HEK293 (cell line): ENCODE results near the gene PI4KA.

Experiments
- CTCF ChIA-PET: fragments of 350-600 bp; formaldehyde crosslinking; extraction: SDS; loops from one replicate; lab custom pipeline; 2021; ENCODE audit warnings: antibody characterized with exemption; lab: Yijun Ruan, JAX
- POLR2A ChIA-PET: fragments of 300-600 bp; formaldehyde crosslinking; extraction: SDS; loops from one replicate; lab custom pipeline; 2020; ENCODE audit warnings: antibody characterized with exemption, inconsistent platforms; lab: Yijun Ruan, JAX
- H3K27ac ChIP-seq: fragments of 200-500 bp; sonication (Bioruptor generic); 2 replicates; pipeline ENCODE4 v1.5.1; 2014; ENCODE audit warnings: low read depth, low read length, control low read depth, inconsistent platforms; ENCODE audit errors: extremely low read depth
- H3K36me3 ChIP-seq, 2 experiments: fragments of 200-500 bp in 1 of 2; sonication (Bioruptor generic) in 1 of 2; 1 replicate in 1 of 2; 2 replicates in 1 of 2; pipeline ENCODE4 v1.5.1; 2014 to 2017; ENCODE audit warnings: inconsistent platforms in 2 of 2, low read length in 2 of 2; ENCODE audit not compliant: control insufficient read depth in 2 of 2, insufficient read depth in 1 of 2
- H3K4me1 ChIP-seq: fragments of 200-500 bp; sonication (Bioruptor generic); 2 replicates; pipeline ENCODE4 v1.5.1; 2014; ENCODE audit warnings: mild to moderate bottlenecking, low read length, inconsistent platforms; ENCODE audit not compliant: control insufficient read depth, insufficient read depth
- H3K4me3 ChIP-seq: 2 replicates; pipeline ENCODE4 v1.5.1; 2011; ENCODE audit warnings: low read depth, mild to moderate bottlenecking, control low read depth, low read length, moderate library complexity
- H3K9me3 ChIP-seq: fragments of 200-500 bp; sonication (Bioruptor generic); 2 replicates; pipeline ENCODE4 v1.5.1; 2014; ENCODE audit warnings: low read depth, low read length, inconsistent platforms; ENCODE audit not compliant: control insufficient read depth, insufficient read depth
- ATF2 ChIP-seq: fragments of 450-650 bp; formaldehyde crosslinking; IDR thresholded peaks from 2 replicates; pipeline ENCODE4 v1.5.1; 2016; ENCODE audit warnings: missing biosample characterization, missing genetic modification characterization, low read depth
- BCL11A ChIP-seq: fragments of 450-650 bp; formaldehyde crosslinking; IDR thresholded peaks from 2 replicates; pipeline ENCODE4 v1.5.1; 2016; ENCODE audit warnings: low read depth, missing biosample characterization, missing genetic modification characterization
- INSM2 ChIP-seq: fragments of 450-650 bp; formaldehyde crosslinking; IDR thresholded peaks from 2 replicates; pipeline ENCODE4 v1.5.1; 2016; ENCODE audit warnings: missing biosample characterization, missing genetic modification characterization
- MEIS1 ChIP-seq: sonication (generic); formaldehyde crosslinking; IDR thresholded peaks from 2 replicates; pipeline ENCODE4 v1.8.1; 2022; ENCODE audit warnings: missing genetic modification reagents, mild to moderate bottlenecking, borderline replicate concordance
- PATZ1 ChIP-seq: fragments of 450-650 bp; formaldehyde crosslinking; IDR thresholded peaks from 2 replicates; pipeline ENCODE4 v1.5.1; 2016; ENCODE audit warnings: missing biosample characterization, missing genetic modification characterization
- REST ChIP-seq: fragments of 450-650 bp; formaldehyde crosslinking; IDR thresholded peaks from 2 replicates; pipeline ENCODE4 v1.5.1; 2016; ENCODE audit warnings: missing biosample characterization, missing genetic modification characterization
- SCRT1 ChIP-seq: fragments of 450-650 bp; formaldehyde crosslinking; IDR thresholded peaks from 2 replicates; pipeline ENCODE4 v1.5.1; 2016; ENCODE audit warnings: missing biosample characterization, missing genetic modification characterization, borderline replicate concordance
- SCRT2 ChIP-seq: fragments of 450-650 bp; formaldehyde crosslinking; IDR thresholded peaks from 2 replicates; pipeline ENCODE4 v1.5.1; 2016; ENCODE audit warnings: missing biosample characterization, missing genetic modification characterization
- YY2 ChIP-seq: fragments of 450-650 bp; formaldehyde crosslinking; IDR thresholded peaks from 2 replicates; pipeline ENCODE4 v1.5.1; 2016; ENCODE audit warnings: missing biosample characterization, missing genetic modification characterization
- ZNF174 ChIP-seq: fragments of 450-650 bp; formaldehyde crosslinking; IDR thresholded peaks from 2 replicates; pipeline ENCODE4 v1.5.0; 2017; ENCODE audit warnings: missing biosample characterization, mild to moderate bottlenecking, missing genetic modification characterization
- ZNF37A ChIP-seq: fragments of 450-650 bp; IDR thresholded peaks from 2 replicates; pipeline ENCODE4 v1.5.1; 2018; ENCODE audit warnings: missing biosample characterization, missing genetic modification characterization
- ZNF391 ChIP-seq: fragments of 450-650 bp; formaldehyde crosslinking; IDR thresholded peaks from 2 replicates; pipeline ENCODE4 v1.5.1; 2016; ENCODE audit warnings: low read depth, missing biosample characterization, missing genetic modification characterization, borderline replicate concordance
- ZNF510 ChIP-seq: fragments of 450-650 bp; formaldehyde crosslinking; IDR thresholded peaks from 2 replicates; pipeline ENCODE4 v1.5.1; 2018; ENCODE audit warnings: mild to moderate bottlenecking, missing genetic modification characterization, missing biosample characterization; ENCODE audit not compliant: insufficient replicate concordance
- ZNF521 ChIP-seq: fragments of 450-650 bp; formaldehyde crosslinking; IDR thresholded peaks from 2 replicates; pipeline ENCODE4 v1.5.1; 2017; ENCODE audit warnings: missing biosample characterization, mild to moderate bottlenecking, missing genetic modification characterization
- ZNF558 ChIP-seq: fragments of 450-650 bp; formaldehyde crosslinking; IDR thresholded peaks from 2 replicates; pipeline ENCODE4 v1.5.1; 2016; ENCODE audit warnings: missing biosample characterization, missing genetic modification characterization
- ZNF561 ChIP-seq: fragments of 450-650 bp; IDR thresholded peaks from 2 replicates; pipeline ENCODE4 v1.5.1; 2018; ENCODE audit warnings: missing biosample characterization, missing genetic modification characterization, borderline replicate concordance
- ZNF677 ChIP-seq: fragments of 450-650 bp; IDR thresholded peaks from 2 replicates; pipeline ENCODE4 v1.5.0; 2018; ENCODE audit warnings: missing biosample characterization, mild to moderate bottlenecking, missing genetic modification characterization, moderate library complexity
- ZNF837 ChIP-seq: fragments of 450-650 bp; formaldehyde crosslinking; IDR thresholded peaks from 2 replicates; pipeline ENCODE4 v1.5.1; 2016; ENCODE audit warnings: missing biosample characterization, missing genetic modification characterization
- ZNF843 ChIP-seq: fragments of 450-650 bp; formaldehyde crosslinking; IDR thresholded peaks from 2 replicates; pipeline ENCODE4 v1.5.1; 2016; ENCODE audit warnings: missing biosample characterization, missing genetic modification characterization

PI4KA gene

GRCh38 chr22:20867179-20868024 is 8.8 kb upstream of the PI4KA start:
- ChIA-PET CTCF (interaction anchor here (1.0 to 4.6 kb wide), 5 partner anchors 18 to 94 kb away, joined by 3 to 31 read pairs (median 4); partner anchors contain the start of gene CRKL), POLR2A (interaction anchor here (0.6 to 1.9 kb wide), 3 partner anchors 9 to 148 kb away, joined by 4 to 7 read pairs (median 4); partner anchors contain the start of genes LZTR1, PI4KA and SNAP29)
- Histone ChIP-seq H3K27ac (no peak overlapping the region), H3K4me1 (no peaks in the 10 kb centered on the region), H3K9me3 (no peaks in the 10 kb centered on the region), H3K4me3 (no peak overlapping the region), H3K36me3 (peaks cover 5 to 64% of the 10 kb centered on the region in 2 experiments; a peak in 2 of 3 replicates)
- no peak for TF ChIP-seq YY2 (tag by site-specific recombination)
- TF ChIP-seq SCRT2 (tag by site-specific recombination), result peak; percentile 41; the same call in 1 of the 2 replicates
- peak; percentile 32; the same call in 1 of the 2 replicates for TF ChIP-seq SCRT1 (tag by site-specific recombination)
- no peak for TF ChIP-seq ZNF561 (tag by site-specific recombination)
- TF ChIP-seq ZNF843 (tag by site-specific recombination), result no peak

GRCh38 chr22:20866736-20867135 is 8.1 kb upstream of the PI4KA start:
- ChIA-PET CTCF (interaction anchor here (0.8 to 4.6 kb wide), 3 partner anchors 19 to 101 kb away, joined by 3 to 31 read pairs (median 7); partner anchors contain the start of gene CRKL), POLR2A (interaction anchor here (1.9 kb wide), 1 partner anchor 116 kb away, joined by 4 read pairs; the partner anchor contains the start of gene LZTR1)
- Histone ChIP-seq H3K9me3 (no peaks in the 10 kb centered on the region), H3K27ac (no peak overlapping the region), H3K4me3 (no peak overlapping the region), H3K36me3 (peaks cover 5 to 68% of the 10 kb centered on the region in 2 experiments; a peak in 2 of 3 replicates), H3K4me1 (no peaks in the 10 kb centered on the region)
- TF ChIP-seq ZNF510 (tag by site-specific recombination), result no peak
- no peak for TF ChIP-seq REST (tag by site-specific recombination)
- no peak for TF ChIP-seq PATZ1 (tag by site-specific recombination)
- TF ChIP-seq ZNF37A (tag by site-specific recombination), result no peak
- TF ChIP-seq MEIS1 (CRISPR knock-in tag), result no peak
- no peak for TF ChIP-seq ATF2
- no peak for TF ChIP-seq ZNF391 (tag by site-specific recombination)
- no peak for TF ChIP-seq INSM2 (tag by site-specific recombination)
- TF ChIP-seq BCL11A, result no peak
- TF ChIP-seq ZNF558 (tag by site-specific recombination), result no peak
- TF ChIP-seq ZNF677 (tag by site-specific recombination), result no peak
- no peak for TF ChIP-seq ZNF174 (tag by site-specific recombination)
- no peak for TF ChIP-seq ZNF521 (tag by site-specific recombination)
- TF ChIP-seq ZNF837 (tag by site-specific recombination), result no peak
